AG09319 (cell line): Measurements from ENCODE around the gene C1orf116.

Experiments
- DNase-seq: peaks from one replicate; pipeline ENCODE4 v3.0.0-alpha.2; 2010; ENCODE audit warnings: low read depth; ENCODE audit errors: extremely low read depth
- CTCF ChIP-seq: IDR thresholded peaks from 2 replicates; pipeline ENCODE4 v1.5.1; 2011; ENCODE audit warnings: low read depth, mild to moderate bottlenecking, inconsistent platforms, low read length, moderate library complexity

Gene C1orf116

GRCh38 chr1:207010726-207011125 lies 21.8 kb downstream of the C1orf116 start:
- DNase-seq = no peak
- TF ChIP-seq CTCF = no peak

GRCh38 chr1:207009945-207010344 lies 22.6 kb downstream of the C1orf116 start:
- DNase-seq = no peak
- TF ChIP-seq CTCF = no peak

DNA sequence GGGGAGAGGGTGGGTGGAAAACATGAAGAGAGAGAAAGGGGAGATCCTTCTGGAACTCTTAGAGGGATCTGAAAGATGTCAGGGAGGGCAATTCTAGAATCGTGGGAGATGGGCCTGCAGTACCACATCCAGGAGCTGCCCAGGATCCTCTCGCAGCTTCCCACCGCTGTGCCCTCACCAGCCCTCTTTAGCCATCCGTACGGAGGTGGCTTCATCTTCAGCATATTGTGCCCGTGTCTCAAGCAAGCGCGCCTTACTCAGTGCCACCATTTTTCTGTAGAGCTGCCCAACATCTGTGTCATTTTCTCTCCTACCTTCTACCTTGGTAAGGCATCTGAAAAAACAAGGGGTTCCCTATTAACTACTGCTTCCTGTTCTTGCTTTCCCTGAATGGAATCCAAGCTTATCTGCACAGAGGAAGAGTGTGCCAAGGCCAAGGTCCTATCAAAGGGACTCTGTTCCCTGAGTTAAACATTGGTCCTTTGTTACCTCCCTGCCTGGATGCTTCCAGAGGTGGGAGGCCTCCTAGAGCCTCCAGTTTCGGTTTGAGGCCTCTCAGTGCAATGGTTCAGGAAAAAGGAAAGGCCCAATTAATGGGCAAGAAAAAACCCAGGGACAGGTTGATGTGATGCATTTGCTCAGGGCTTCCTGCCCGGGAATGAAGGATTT lies 23.2 kb downstream of the C1orf116 start:
- no peak for TF ChIP-seq CTCF
- DNase-seq = no peak

DNA sequence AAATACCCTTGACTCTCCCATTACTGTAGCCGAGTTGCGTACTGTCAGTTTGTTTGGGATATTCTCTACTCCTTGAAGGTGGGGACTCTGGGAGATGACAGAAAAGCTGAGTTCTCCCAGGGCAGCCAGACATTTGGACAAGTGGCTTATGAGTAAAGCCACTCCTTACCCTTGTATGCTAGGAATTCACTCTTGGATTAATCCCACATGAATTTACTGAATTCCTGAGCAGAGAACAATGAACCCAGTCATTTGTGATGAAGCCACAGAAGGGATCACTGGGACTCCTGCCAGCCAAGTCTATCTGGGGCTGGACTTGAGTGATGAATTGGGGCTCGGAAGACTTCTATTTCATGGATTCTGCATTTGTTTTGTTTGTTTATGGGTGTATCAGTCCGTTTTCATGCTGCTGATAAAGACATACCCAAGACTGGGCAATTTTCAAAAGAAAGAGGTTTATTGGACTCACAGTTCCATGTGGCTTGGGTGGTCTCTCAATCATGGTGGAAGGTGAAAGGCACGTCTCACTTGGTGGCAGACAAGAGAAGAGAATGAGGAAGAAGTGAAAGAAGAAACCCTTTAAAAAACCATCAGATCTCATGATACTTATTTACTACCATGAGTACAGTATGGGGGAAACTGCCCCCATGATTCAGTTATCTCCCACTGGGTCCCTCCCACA lies 25.1 kb downstream of the C1orf116 start:
- TF ChIP-seq CTCF = no peak
- peak; percentile 60 for DNase-seq

- no peak for TF ChIP-seq CTCF
- no peak for DNase-seq
Observed at GRCh38 chr1:207006914-207007313, 25.6 kb downstream of the C1orf116 start.

- TF ChIP-seq CTCF = no peak
- no peak for DNase-seq
Observed at GRCh38 chr1:207006083-207006482, 26.5 kb downstream of the C1orf116 start.
